Measurements from ENCODE around the gene GPR152.

Gene GPR152

DNA sequence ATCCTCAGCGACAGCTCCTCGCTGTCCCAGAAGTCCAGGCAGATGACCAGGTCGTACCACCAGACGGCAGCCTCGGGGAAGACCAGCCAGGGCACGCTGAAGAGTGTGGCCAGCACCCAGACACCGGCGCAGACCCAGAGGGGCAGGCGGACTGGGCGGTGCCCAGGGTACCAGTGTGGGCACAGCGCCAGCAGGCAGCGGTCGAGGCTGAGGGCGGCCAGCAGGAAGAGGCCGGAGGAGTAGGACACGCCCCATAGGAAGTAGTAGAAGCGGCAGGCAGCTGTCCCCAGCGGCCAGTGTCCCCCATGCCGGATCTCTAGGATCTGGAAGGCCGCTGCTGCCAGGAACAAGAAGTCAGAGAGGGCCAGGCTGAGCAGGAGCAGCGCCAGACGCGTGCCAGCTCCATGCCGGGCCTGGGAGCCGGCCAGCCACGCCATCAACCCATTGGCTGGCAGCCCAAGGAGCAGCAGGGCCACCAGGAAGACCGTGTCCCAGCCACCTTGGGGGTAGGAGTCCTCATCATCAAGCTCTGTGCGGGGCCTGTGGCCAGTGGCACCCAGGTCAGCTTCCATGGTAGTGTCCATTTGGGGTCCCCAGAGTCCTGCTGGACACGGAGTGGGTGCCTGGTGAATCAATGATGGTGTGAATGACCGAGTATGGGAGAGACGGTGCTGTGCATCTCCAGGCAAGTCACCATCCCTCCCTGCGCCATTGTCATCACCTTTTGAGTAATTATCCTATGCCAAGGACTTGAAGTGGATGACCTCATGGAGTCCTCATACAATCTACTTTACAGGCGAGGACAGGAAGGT, at the start of gene GPR152:
Gene GPR152 (minus strand): TSS at position 589 of the 812 bp plus-strand sequence. CDS start 5 bp downstream, at position 584.
- no peak for DNase-seq (ENCODE audit: low spot score)

GRCh38 chr11:67501854-67502253, 49.3 kb upstream of the GPR152 start:
- DNase-seq (ENCODE audit: low spot score) = no peak

- DNase-seq (ENCODE audit: low spot score) = no peak
These were observed 48.5 kb upstream of the GPR152 start for GRCh38 chr11:67500831-67501715.

GRCh38 chr11:67500484-67500821, 47.9 kb upstream of the GPR152 start:
- no peak for DNase-seq (ENCODE audit: low spot score)

DNA sequence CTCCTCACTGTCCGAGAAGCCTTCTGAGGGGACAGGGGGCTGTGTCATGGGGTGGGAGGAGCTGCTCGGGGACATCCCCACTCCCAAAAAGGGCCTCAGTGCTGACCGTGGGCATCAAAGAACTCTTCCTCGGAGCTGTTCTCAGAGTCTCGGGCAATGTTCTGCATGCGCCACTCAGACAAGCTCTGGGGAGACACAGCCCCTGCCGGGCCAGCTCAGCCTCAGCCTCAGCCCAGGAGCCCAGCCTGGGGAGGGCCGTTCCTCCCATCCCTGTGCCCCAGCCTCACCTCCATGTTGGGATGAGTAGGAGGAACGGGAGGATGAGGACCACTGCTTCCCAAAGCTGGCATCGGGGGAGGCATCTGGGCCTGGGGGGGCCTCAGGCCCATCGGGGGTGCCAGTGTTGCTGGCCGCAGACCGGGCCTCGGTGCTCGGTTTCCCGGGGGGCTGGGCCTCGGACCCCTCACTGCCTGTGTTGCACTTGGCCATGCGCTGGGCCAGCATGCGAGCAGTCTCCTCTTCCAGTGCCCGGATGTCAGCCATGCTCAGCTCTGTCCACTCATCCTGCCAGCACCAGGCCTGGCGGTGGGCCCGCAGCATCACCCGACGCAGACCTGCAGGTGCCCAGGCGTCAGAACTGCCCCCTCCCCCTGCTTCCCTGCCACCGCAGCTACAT, 47.4 kb upstream of the GPR152 start:
- no peak for DNase-seq (ENCODE audit: low spot score)

DNA sequence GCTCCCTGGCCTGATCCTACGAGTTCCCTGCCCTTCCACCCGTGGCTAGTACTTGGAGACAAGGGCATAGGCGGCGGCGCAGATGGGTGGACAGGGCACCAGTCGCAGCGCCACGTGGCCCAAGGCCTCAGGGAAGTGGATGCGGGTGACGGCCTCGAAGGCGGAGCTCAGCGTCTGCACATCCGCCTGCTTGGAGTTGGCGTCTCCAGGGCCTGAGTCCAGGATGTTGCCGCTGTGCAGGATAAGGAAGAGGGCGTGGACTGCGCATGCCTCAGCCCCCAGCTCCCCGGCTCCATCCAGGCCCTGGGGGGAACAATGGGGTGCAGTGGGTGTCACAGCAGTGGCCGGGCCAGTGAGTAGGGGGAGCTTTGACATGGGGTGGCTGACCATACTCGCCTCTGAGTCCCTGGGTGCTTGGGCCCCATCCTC, 46.0 kb upstream of the GPR152 start:
- DNase-seq (ENCODE audit: low spot score) = no peak

GRCh38 chr11:67497656-67498291, 45.2 kb upstream of the GPR152 start:
- DNase-seq (ENCODE audit: low spot score) = no peak

- DNase-seq (ENCODE audit: low spot score) = no peak
These were observed 43.6 kb upstream of the GPR152 start for GRCh38 chr11:67496113-67496512.

DNA sequence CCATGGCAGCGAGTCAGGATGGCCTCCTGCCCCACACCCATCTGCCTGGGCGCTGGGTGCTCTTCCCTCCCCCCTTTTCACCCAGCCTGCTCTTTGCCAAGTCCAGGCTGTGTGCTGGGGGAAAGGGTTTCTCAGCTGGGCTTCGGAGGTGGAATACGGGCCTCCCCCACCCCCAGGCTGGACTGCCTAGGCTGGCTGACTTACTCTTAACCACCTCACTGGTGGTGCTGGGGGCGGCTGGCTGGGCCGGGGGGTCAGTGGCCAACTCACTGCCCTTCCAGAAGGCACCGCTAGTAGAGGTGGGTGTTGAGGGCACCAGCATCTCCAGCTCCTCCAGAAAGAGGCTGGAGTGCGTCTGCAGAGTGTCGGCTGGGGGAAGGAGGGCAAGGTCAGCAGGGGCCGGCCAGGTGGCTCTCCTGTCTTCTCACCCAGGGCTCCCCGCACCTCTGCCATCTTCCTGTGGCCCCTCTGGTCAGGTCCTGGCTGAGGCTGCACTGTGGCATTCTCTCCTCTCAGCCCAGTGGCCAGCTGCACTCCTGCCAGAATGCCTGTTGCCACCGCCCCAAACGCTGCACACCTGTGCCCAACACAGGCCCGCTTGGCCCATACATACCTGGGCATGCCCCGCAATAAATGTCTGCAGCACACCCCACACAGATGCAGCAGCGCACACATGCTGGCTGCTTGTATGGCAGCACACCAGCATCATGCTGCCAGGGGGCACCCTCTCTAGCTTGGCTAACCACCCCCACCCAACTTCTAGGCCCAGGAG, 42.9 kb upstream of the GPR152 start:
- no peak for DNase-seq (ENCODE audit: low spot score)

- DNase-seq (ENCODE audit: low spot score) = no peak
These were observed 42.1 kb upstream of the GPR152 start for GRCh38 chr11:67494371-67495233.

- DNase-seq (ENCODE audit: low spot score) = no peak
These were observed 41.2 kb upstream of the GPR152 start for GRCh38 chr11:67493548-67494370.

GRCh38 chr11:67492801-67493547, 40.4 kb upstream of the GPR152 start:
- no peak for DNase-seq (ENCODE audit: low spot score)

- DNase-seq (ENCODE audit: low spot score) = no peak
These were observed 39.7 kb upstream of the GPR152 start for GRCh38 chr11:67492069-67492727.

DNA sequence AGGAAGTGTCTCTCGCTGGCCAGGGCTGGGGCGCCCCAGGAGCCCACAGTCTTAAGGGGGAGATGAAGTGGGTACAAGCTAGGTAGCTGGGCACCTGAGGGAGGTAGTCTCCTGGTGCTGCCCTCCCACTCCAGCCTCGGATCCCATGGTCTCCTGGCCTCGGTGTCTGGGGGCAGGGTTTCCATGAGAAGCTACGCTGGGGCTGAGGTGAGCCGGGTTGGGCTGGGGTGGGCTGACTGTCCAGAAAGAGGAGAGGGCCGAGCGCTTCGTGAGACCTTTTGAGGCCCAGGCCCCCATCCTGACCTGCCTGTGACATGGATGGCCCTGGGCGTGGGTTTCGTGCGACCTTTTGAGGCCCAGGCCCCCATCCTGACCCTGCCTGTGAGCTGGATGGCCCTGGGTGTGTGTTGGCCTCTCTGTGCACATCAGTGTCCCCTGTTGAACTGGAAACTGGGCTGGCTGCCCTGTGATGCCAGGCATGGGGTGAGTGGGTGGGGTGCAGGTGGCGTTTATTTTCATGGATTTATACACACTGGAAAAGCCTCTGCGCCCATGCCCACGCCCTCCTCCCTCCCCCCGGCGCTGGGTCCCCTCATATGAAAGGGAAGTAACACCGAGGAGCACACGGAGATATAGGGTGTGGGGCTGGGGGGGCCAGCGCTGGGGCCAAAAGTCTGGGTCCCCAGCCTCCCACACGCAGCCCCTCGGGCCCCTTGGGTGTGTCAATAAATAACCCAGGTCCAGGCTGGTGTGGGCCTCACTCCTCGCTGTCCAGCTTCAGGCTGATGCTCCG, 38.9 kb upstream of the GPR152 start:
- no peak for DNase-seq (ENCODE audit: low spot score)

DNA sequence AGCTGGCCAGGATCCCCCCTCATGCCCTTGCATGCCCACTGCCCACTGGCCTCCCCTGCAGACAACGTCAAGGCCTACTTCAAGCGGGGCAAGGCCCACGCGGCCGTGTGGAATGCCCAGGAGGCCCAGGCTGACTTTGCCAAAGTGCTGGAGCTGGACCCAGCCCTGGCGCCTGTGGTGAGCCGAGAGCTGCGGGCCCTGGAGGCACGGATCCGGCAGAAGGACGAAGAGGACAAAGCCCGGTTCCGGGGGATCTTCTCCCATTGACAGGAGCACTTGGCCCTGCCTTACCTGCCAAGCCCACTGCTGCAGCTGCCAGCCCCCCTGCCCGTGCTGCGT, 38.2 kb upstream of the GPR152 start:
- no peak for DNase-seq (ENCODE audit: low spot score)

- DNase-seq (ENCODE audit: low spot score) = no peak
These were observed 37.6 kb upstream of the GPR152 start for GRCh38 chr11:67489885-67490726.

Measured in Ammon's horn (tissue), 1 donor.